ENCODE data around the gene EFHD2.
"Not testable (repeated sequence)": the region's sequence is repeated elsewhere in the genome, so short reads cannot be mapped to it uniquely, and the experiment has no call there.

EFHD2 gene, protein sequence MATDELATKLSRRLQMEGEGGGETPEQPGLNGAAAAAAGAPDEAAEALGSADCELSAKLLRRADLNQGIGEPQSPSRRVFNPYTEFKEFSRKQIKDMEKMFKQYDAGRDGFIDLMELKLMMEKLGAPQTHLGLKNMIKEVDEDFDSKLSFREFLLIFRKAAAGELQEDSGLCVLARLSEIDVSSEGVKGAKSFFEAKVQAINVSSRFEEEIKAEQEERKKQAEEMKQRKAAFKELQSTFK

DNA sequence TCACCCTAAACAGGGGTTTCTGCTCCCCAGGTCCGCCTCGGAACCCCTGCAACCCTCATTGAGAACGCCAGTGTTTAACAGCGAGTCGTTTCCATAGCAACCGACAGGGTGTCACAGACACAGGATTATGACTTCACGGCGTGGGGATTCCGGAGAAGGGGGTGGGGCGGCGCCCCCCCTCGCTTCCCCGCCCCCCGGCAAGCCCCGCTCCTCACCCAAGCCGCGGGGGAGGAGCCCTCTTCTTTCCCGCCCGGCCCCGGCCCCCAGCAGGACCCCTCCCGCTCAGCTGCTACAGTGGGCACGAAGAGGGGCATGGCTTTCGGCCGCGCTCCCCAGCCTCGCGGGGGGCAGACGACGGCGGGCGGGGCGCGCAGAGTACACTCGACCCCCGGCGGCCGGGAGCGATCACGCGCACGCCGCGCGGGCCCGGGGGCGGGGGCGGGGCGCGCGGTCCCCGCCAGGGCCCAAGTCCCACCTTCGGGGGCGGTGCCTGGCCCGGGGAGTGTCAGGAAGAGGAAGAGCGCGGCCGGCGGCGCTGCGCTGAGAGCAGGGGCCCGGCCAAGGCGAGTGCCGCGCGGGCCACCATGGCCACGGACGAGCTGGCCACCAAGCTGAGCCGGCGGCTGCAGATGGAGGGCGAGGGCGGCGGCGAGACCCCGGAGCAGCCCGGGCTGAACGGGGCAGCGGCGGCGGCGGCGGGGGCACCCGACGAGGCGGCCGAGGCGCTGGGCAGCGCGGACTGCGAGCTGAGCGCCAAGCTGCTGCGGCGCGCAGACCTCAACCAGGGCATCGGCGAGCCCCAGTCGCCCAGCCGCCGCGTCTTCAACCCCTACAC is at the start of gene EFHD2:
Gene EFHD2 (plus strand): TSS at position 501 of the 835 bp plus-strand sequence. CDS start 84 bp downstream, at position 585.
- peak; percentile 83 for DNase-seq

DNA sequence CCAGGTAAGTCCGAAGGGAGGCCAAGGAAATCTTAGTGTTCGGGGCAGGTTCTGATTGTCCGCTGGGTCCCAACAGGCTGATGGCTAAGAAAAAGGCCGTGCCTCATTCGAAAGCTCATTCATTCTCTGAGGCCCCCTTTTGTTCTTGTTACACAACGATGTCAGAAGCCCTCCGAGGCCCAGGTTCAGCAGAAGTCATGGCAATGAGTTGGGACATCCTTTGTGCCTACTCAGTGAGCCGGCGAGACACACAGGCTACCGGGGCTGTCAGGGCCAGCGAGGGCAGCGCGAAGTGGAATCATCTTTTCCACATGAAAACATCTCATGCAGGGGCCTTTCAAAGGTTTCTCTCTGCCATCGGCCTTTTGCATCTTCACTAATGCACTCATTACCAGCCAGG is 49.0 kb upstream of the EFHD2 start:
- DNase-seq, result no peak

DNA sequence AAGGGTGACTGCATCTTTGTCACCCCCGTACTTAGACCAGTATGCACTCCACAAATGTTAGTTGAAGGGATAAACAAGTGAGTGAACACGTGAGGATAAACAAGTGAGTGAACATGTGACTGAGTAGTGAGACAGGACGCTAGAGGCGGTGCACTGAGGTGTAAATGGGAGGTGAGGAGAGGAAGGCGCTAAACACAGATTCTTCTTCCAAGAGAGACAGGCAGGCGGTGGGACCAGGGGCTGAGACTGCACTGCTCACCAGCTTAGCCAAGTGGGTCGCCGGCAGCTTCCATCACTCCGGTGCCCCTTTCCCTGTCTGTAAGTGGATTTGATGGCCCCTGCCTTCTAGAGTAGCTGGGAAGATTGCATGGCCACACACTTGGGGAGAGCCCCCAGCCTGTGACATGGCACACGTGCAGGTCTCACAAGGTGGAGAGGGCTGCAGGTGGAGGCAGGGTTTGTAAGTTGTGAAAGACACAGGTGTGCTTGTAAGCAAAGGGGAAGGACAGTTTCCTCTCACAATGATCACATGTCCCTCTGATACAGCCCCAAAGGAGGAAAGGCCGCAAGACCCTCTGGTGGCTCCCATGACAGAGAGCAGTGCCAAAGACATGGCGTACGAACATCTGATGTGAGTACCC is 47.5 kb upstream of the EFHD2 start:
- no peak for DNase-seq

DNA sequence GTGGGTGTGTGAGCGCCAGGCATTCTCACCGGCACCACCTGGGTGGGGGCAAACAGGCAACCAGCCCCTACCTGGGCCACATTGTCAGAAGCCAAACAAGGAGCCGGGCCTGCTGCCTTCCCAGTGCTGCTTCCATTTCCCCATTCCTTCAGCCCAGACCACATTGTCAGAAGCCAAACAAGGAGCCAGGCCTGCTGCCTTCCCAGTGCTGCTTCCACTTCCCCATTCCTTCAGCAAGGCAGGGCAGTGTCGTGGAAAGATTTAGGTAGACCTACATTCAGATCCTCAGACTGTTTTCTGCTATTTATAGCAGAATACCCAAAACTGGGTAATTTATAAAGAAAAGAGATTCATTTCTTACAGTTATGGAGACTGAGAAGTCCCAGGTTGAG is 47.0 kb upstream of the EFHD2 start:
- no peak for DNase-seq

DNA sequence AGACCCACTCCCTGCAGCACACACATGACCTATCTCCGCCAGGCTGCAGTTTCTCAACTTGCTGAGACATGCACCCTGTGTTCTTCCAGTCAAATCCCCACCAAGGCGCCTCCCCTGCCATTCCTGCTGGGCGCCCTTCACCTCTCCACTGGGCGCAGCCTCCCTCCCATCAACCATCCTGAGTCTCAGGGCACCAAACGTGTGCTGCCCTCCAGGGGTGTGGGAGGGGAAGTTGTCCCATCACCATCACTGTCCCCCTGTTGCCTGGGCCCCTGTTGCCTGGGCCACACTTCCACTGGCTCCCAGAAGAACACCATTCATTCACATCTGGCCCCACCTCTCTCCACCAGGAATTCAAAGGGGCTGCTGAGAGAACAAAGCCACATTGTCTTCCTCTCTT is 44.9 kb upstream of the EFHD2 start:
- no peak for DNase-seq

DNA sequence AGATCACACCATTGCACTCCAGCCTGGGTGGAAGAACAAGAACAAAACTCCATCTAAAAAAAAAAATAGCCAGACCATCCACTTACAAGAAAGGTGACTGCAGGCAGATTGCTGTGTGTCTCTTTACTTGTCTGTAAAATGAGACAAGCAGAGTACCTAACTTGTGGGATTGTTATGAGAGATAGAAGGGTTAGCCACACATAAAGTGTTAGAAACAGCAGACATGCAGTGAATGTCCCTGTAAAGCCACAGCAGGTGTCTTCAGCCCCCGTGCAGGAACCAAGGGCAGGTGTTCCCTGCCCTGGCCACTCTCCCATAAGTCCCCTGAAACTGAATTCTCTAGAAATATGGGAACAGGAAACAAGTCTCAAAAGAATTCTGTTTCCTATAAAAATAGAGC is 40.8 kb upstream of the EFHD2 start:
- DNase-seq, result no peak

DNA sequence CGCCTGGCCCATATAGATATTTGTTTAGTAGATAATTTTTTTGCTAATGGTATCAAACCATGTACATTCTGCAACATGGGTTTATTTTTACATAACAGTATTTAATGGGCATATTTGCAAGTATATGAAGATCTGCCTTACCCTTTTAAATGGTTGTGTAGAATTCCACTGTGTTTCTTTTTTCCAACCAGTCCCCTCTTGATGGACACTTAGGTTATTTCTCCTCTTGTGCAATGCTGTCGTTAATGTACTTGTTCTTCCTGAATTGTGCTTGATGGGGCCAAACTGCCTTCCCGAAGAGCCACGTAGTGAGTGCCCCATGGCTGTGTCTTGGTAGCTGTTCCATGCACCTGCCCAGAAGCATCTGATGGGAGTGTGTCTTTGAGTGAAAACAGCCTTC is 39.4 kb upstream of the EFHD2 start:
- DNase-seq, result no peak

DNA sequence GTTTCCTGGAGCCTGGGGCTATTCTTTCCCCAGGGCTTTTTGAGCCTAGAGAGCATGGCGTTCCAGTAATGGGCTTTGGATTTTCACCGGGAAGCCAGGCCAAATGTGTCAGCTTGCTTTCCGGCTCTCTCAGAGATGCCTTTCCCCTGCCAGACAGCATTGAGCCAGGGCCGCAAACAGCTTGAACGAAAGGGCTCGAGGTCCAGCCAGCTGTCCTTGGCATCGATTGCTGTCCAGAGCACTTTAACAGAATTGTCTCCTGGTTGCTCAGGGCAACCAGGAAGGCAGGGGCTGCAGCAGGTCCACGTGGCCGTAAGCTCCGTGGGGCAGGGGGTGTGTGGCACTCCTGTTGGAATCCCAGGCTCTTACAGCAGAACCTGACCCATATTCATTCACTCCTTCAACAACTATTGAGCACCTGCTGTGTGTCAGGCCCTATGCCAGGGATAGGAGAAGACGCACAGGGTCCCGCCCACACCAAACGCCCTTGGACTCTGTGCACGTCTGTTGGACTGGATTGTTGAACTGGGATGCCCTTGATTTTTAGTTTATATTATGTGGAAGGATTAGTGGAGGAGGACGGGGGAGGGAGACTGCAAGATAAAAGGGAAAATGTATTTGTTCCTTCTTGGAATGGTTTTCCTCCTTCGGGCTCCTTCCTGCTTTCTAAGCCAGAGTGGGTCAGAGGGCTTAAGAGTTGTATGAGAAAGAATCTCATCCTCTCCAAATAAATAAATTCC is 38.7 kb upstream of the EFHD2 start:
- no peak for DNase-seq

DNA sequence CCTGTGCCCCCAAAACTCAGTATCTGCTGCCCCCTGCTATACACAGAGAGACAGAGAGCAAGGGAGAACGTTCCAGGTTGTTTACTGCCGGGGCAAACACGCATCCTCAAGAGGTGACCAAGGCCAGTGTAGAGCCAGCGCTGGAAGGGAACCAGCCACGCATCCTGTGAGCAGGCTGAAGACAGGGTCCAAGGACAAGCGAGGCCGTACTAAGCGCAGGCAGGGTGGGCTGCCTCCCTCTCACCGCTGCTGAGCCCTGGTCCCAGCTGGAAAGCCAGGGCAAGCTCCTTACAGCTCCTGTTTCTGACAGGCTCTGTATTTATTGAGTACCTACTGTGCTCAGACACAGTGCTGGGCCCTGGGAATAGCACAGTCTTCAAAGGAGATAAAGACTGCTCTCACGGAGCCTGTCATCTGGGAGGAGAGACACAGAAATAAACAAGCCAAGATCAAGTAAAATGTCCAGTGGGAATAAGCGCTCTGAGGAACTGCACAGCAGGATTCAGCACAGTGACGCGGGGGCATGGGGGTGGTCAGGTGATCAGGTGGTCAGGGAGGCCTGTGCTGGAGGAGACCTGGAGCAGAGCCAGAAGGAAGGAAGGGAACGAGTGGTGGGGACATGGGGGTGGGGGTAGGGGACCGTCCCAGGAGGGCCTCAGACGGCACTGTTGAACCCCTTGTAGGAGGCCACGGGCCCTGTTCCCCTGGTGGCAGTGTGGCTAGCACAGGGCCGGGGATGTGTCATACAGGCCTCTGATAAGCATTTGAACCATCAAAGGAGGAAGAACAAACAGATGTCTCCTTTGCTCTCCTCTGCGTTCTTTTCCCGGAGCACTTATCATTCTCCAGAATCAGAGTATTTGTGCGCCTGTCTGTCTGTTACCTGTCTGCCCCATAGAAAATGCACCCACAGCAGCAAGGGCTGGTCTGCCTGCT is 37.8 kb upstream of the EFHD2 start:
- no peak for DNase-seq

DNA sequence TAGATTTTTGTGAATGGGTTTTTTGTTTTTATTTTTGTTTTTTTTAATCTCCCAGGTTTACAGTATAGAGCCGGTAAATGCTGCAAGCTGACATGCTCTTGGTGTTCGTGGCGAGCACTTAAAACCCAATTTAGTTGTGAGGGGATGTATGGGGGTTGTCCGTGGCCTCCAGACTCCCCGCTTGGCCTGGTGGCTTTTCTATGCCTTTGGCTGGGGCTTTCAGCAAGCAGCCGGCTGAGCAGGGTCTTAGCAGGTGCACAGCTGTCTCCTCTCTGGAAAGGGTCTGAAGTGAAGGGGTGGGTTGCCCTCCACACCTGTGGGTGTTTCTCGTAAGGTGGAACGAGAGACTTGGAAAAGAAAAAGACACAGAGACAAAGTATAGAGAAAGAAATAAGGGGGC is 31.0 kb upstream of the EFHD2 start:
- DNase-seq, result no peak

DNA sequence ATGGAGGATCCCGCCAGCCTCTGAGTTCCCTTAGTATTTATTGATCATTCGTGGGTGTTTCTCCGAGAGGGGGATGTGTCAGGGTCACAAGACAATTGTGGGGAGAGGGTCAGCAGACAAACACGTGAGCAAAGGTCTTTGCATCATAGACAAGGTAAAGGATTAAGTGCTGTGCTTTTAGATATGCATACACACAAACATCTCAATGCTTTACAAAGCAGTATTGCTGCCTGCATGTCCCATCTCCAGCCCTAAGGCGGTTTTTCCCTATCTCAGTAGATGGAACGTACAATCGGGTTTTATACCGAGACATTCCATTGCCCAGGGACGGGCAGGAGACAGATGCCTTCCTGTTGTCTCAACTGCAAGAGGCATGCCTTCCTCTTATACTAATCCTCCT is 30.5 kb upstream of the EFHD2 start:
- DNase-seq, result not testable (repeated sequence)

DNA sequence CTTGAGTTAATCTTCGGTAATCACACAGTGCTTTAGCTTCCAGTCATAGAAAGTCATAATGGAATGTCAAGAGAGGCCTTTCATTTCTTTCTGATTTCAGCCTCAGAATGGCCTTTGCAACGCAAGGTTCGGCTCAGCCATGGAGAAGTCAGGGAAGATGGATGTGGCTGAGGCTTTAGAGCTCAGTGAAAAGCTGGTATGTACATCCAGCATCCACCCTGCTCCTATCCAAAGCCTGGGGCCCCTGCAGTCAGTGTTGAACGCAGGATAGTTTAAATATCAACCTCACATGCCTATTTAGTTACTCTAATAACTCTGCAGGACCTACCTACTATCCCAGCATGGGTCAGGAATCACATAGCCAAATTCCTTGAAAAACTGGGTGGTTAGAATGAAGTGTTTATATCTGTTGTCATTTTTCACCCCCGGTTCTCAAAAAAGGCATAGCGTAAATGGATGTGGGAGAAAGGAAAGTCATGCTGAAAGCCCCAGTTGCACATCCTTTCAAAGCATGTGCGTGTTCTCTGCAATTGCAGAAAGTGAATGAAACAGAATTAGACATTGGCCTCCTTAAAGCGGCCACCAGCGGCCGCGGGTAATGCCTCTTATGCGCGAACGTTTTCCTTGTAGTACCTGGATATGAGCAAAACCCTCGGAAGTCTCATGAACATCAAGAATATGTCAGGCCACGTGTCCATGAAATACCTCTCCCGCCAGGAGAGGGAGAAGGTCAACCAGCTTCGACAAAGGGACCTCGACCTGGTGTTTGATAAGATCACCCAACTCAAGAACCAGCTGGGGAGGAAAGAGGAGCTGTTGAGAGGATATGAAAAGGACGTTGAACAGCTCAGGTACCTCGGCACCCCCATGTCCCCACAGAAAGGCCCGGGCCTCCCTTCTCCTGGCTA is 28.8 kb upstream of the EFHD2 start:
- no peak for DNase-seq

DNA sequence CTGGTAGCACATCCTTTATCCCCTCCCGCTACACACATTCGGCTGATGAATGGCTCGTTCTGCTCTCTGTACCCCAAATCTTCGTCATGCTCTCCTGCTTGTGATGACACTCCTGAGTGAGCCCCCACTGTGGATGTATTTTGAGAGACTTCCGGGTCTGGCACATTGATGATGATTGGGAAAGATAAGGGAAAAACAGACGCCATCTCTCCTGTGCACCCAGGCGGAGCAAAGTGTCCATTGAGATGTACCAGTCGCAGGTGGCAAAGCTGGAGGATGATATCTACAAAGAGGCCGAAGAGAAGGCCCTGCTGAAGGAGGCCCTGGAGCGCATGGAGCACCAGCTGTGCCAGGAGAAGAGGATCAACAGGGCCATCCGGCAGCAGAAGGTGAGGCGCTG is 27.9 kb upstream of the EFHD2 start:
- no peak for DNase-seq

DNA sequence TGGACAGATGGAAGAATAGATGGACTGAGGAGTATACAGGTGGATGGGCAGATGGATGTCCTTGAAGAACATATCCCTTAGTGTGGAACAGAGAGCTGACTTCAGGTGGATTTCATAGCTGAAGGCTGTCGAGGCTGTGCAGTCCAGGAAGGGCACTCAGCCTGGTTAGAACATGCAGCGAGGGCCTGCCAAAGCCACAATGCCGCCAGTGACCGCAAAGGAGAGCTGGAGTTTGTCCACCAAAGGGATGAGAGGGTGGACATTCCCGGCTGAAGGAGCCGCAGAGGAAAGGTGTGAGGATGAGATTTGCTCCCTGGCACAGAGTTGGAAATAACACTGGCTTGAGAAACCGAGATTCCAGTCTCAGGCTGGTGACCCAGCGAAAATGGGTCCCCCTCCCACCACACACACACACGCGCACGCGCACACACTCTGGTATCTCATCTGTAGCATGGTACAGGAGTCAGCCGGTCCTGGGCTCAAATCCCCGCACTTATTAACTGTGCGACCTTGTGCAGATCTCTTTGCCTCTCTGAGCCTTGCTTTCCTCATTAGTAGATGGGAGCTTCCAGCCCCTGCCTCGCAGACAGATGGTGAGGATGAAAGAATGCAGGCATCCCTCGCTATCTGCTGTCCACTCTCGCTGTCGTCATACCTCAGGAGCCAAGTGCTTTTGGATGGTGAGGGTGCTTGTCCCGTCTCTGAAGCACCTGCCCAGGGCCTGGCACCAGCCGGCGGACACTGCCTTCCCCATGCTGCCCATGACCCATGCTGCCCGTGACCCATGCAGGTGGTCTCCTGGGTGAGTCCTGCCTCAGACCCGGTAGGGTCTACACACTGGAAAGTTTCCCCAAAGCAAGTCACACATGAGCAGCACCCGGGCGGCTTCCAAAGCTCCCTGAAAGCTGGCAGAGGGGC is 26.8 kb upstream of the EFHD2 start:
- DNase-seq, result no peak

DNA sequence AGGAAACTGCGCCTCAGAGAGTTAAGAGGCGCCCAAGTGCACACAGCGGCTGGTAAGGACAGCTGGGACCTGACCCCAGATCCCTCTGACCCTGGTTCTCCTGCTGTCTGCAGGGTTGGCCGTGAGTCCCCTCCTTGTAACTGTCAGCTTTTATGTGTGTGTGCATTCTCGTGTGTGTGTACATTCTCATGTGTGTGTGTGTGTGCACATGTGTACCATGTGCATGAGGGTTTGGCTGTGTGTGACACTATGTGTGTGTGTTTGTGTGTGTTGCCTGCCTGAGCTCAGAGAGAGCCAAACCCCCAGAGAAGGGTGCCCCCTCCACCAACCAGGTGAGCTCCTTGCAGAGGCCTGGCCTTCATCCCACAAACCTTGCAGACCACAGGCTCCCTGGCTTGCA is 25.9 kb upstream of the EFHD2 start:
- DNase-seq, result no peak

DNA sequence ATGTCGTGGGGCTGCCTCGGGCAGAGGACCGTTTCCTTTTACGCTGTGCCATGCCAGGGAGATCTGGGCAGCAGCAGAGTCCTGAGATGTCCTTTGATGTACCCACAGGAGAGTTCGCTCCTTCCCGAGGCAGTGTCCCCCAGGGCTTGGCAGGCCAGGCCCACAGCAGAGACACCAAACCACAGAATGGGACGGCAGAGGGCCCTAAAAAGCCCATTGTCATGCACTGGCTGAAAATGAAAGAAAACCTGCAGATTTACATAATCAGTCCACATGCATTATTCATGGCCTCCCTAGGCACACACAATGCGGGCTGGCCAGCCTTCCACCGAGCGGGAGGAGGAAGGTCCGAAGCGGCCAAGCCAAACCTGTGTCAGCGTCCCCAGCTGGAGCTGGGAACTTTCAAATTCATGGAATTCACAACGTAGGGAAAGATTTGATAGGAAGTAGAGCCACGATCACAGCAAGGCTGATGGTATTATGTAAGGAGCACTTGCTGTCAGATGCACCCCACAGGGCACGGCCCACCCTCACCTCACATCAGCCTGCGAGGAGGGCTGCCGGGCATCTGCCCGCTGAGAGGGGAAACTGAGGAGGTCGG is 25.3 kb upstream of the EFHD2 start:
- no peak for DNase-seq

DNA sequence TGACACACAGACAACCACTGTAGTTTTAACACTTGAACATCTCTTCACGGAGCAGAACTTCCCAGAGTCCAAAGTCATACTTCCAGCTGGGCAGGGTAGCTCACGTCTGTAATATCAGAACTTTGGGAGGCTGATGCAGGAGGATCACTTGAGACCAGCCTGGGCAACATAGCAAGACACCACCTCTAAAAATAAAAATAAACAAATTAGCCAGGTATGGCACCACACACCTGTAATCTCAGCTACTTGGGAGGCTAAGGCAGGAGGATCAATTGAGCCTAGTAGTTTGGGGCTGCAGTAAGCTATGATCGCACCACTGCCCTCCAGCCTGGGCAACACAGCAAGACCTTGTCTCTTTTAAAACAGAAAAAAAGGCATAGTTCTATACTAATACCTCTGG is 24.3 kb upstream of the EFHD2 start:
- no peak for DNase-seq

DNA sequence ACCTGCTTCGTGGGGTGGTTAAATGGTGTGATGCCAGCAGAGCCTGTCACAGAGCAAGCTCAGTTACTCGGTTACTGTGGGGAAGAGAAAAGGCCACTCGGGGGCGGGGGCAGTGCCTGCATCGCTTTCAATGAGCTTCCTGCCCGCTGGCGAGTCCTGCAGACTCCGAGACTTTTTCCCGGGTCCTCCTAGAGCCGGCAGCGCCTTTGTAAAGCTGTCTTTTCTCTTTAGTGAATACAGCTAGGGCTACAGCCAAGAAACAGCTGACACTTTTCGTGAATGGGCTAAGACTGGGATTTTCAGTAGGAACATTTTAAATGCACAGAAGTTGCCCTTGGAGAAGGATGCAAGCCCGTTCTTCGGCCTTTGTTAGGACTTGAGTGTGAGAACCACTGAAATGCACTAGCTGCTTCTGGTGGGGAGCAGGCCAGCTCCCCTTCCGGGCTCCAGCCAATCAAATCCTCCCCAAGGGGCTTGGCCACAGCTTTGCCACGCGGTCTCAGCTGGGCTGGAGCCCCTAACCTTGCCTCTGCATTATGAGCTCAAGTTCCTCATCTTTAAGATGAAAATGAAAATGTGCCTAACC is 23.4 kb upstream of the EFHD2 start:
- DNase-seq, result no peak

DNA sequence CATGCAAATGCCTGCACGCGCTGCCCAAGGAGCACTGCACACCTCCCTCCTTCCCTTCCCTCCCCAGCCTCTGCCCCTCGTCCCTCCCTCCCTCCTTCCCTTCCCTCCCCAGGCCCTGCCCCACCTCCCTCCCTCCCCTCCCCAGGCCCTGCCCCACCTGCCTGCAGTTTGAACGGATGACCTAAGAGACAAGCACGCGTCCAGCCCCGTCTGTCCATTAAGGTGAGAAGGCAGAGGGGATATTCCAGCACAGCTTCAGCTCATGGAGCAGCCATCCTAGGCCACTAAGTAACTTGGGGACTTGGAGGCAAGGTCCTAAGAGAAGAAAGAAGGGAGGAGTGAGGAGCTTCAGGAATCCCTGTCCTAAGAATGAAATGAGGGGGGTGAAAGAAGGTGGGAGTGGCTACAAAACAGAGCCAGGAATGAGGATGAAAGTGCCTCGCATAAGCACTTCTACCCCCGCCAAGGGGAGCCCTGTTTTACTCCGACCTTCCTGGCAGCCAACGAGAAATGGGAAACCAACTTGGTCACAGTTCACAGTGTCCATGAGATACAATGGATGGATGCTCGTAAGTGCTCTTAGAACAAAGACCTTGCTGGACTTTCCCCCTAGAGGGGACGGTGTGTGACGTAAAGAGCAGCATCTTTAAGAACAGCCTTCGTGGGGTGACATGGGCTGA is 21.3 kb upstream of the EFHD2 start:
- no peak for DNase-seq

All from stimulated activated naive CD4-positive, alpha-beta T cell treated with Interleukin-2 at 50 U/mL for 16 hours (primary cell).